Measurements from ENCODE around the gene IL13RA2.

Gene IL13RA2

GRCh38 chrX:115011428-115011827 lies 6.0 kb downstream of the IL13RA2 start:
- H3K9ac ChIP-seq (ENCODE audit: low read depth in 1 of 2, low read length in 2 of 2): no peak overlapping the region
- H3K27ac ChIP-seq (ENCODE audit: low read depth, low read length): no peak overlapping the region
- no peaks in the 10 kb centered on the region for H3K9me3 ChIP-seq (ENCODE audit: control insufficient read depth in 1 of 2, low read length in 2 of 2)
- H3K4me1 ChIP-seq (ENCODE audit: control insufficient read depth in 1 of 2, insufficient read depth in 2 of 2, low read length in 2 of 2): no peaks in the 10 kb centered on the region
- H3K27me3 ChIP-seq (ENCODE audit: control insufficient read depth in 1 of 2, insufficient read depth in 2 of 2, low read length in 2 of 2): no peaks in the 10 kb centered on the region
- H3K36me3 ChIP-seq (ENCODE audit: control insufficient read depth in 1 of 2, insufficient read depth in 2 of 2, low read length in 2 of 2): no peaks in the 10 kb centered on the region
- no peak overlapping the region for H3K4me3 ChIP-seq (ENCODE audit: low read depth in 1 of 2, low read length in 2 of 2)

GRCh38 chrX:114999906-115000305 lies 17.5 kb downstream of the IL13RA2 start:
- H3K4me3 ChIP-seq (ENCODE audit: low read depth in 1 of 2, low read length in 2 of 2): no peak overlapping the region
- H3K36me3 ChIP-seq (ENCODE audit: control insufficient read depth in 1 of 2, insufficient read depth in 2 of 2, low read length in 2 of 2): no peaks in the 10 kb centered on the region
- H3K9me3 ChIP-seq (ENCODE audit: control insufficient read depth in 1 of 2, low read length in 2 of 2): no peaks in the 10 kb centered on the region
- no peak overlapping the region for H3K27ac ChIP-seq (ENCODE audit: low read depth, low read length)
- no peaks in the 10 kb centered on the region for H3K27me3 ChIP-seq (ENCODE audit: control insufficient read depth in 1 of 2, insufficient read depth in 2 of 2, low read length in 2 of 2)
- no peak overlapping the region for H3K9ac ChIP-seq (ENCODE audit: low read depth in 1 of 2, low read length in 2 of 2)
- H3K4me1 ChIP-seq (ENCODE audit: control insufficient read depth in 1 of 2, insufficient read depth in 2 of 2, low read length in 2 of 2): no peaks in the 10 kb centered on the region

- Histone ChIP-seq H3K4me1 (ENCODE audit: control insufficient read depth in 1 of 2, insufficient read depth in 2 of 2, low read length in 2 of 2) (no peaks in the 10 kb centered on the region), H3K27ac (ENCODE audit: low read depth, low read length) (no peak overlapping the region), H3K36me3 (ENCODE audit: control insufficient read depth in 1 of 2, insufficient read depth in 2 of 2, low read length in 2 of 2) (no peaks in the 10 kb centered on the region), H3K27me3 (ENCODE audit: control insufficient read depth in 1 of 2, insufficient read depth in 2 of 2, low read length in 2 of 2) (no peaks in the 10 kb centered on the region), H3K9ac (ENCODE audit: low read depth in 1 of 2, low read length in 2 of 2) (no peak overlapping the region), H3K9me3 (ENCODE audit: control insufficient read depth in 1 of 2, low read length in 2 of 2) (no peaks in the 10 kb centered on the region), H3K4me3 (ENCODE audit: low read depth in 1 of 2, low read length in 2 of 2) (no peak overlapping the region)
Measured at GRCh38 chrX:114997779-114998178, 19.6 kb downstream of the IL13RA2 start.

- no peak overlapping the region for H3K27ac ChIP-seq (ENCODE audit: low read depth, low read length)
- H3K4me1 ChIP-seq (ENCODE audit: control insufficient read depth in 1 of 2, insufficient read depth in 2 of 2, low read length in 2 of 2): no peaks in the 10 kb centered on the region
- H3K27me3 ChIP-seq (ENCODE audit: control insufficient read depth in 1 of 2, insufficient read depth in 2 of 2, low read length in 2 of 2): no peaks in the 10 kb centered on the region
Measured at GRCh38 chrX:114985967-114986592, 31.3 kb downstream of the IL13RA2 start.

GRCh38 chrX:114976292-114976691 lies 41.1 kb downstream of the IL13RA2 start:
- H3K27ac ChIP-seq (ENCODE audit: low read depth, low read length): no peak overlapping the region
- H3K4me3 ChIP-seq (ENCODE audit: low read depth in 1 of 2, low read length in 2 of 2): no peak overlapping the region
- H3K4me1 ChIP-seq (ENCODE audit: control insufficient read depth in 1 of 2, insufficient read depth in 2 of 2, low read length in 2 of 2): no peaks in the 10 kb centered on the region
- H3K36me3 ChIP-seq (ENCODE audit: control insufficient read depth in 1 of 2, insufficient read depth in 2 of 2, low read length in 2 of 2): no peaks in the 10 kb centered on the region
- no peak overlapping the region for H3K9ac ChIP-seq (ENCODE audit: low read depth in 1 of 2, low read length in 2 of 2)
- H3K27me3 ChIP-seq (ENCODE audit: control insufficient read depth in 1 of 2, insufficient read depth in 2 of 2, low read length in 2 of 2): no peaks in the 10 kb centered on the region
- no peaks in the 10 kb centered on the region for H3K9me3 ChIP-seq (ENCODE audit: control insufficient read depth in 1 of 2, low read length in 2 of 2)

More at GRCh38 chrX:114985967-114986592, 31.3 kb downstream of the IL13RA2 start:
- Histone ChIP-seq H3K36me3 (ENCODE audit: control insufficient read depth in 1 of 2, insufficient read depth in 2 of 2, low read length in 2 of 2) (no peaks in the 10 kb centered on the region), H3K9me3 (ENCODE audit: control insufficient read depth in 1 of 2, low read length in 2 of 2) (no peaks in the 10 kb centered on the region), H3K4me3 (ENCODE audit: low read depth in 1 of 2, low read length in 2 of 2) (no peak overlapping the region), H3K9ac (ENCODE audit: low read depth in 1 of 2, low read length in 2 of 2) (no peak overlapping the region)

- no peak overlapping the region for H3K9ac ChIP-seq (ENCODE audit: low read depth in 1 of 2, low read length in 2 of 2)
- H3K27ac ChIP-seq (ENCODE audit: low read depth, low read length): no peak overlapping the region
- H3K27me3 ChIP-seq (ENCODE audit: control insufficient read depth in 1 of 2, insufficient read depth in 2 of 2, low read length in 2 of 2): no peaks in the 10 kb centered on the region
- H3K4me3 ChIP-seq (ENCODE audit: low read depth in 1 of 2, low read length in 2 of 2): no peak overlapping the region
- no peaks in the 10 kb centered on the region for H3K36me3 ChIP-seq (ENCODE audit: control insufficient read depth in 1 of 2, insufficient read depth in 2 of 2, low read length in 2 of 2)
- no peaks in the 10 kb centered on the region for H3K4me1 ChIP-seq (ENCODE audit: control insufficient read depth in 1 of 2, insufficient read depth in 2 of 2, low read length in 2 of 2)
- H3K9me3 ChIP-seq (ENCODE audit: control insufficient read depth in 1 of 2, low read length in 2 of 2): no peaks in the 10 kb centered on the region
Measured at GRCh38 chrX:114973013-114973412, 44.4 kb downstream of the IL13RA2 start.

- Histone ChIP-seq H3K4me1 (ENCODE audit: control insufficient read depth in 1 of 2, insufficient read depth in 2 of 2, low read length in 2 of 2) (no peaks in the 10 kb centered on the region), H3K9me3 (ENCODE audit: control insufficient read depth in 1 of 2, low read length in 2 of 2) (no peaks in the 10 kb centered on the region), H3K36me3 (ENCODE audit: control insufficient read depth in 1 of 2, insufficient read depth in 2 of 2, low read length in 2 of 2) (no peaks in the 10 kb centered on the region), H3K9ac (ENCODE audit: low read depth in 1 of 2, low read length in 2 of 2) (no peak overlapping the region), H3K27ac (ENCODE audit: low read depth, low read length) (no peak overlapping the region), H3K27me3 (ENCODE audit: control insufficient read depth in 1 of 2, insufficient read depth in 2 of 2, low read length in 2 of 2) (no peaks in the 10 kb centered on the region), H3K4me3 (ENCODE audit: low read depth in 1 of 2, low read length in 2 of 2) (no peak overlapping the region)
Measured at GRCh38 chrX:114970806-114971205, 46.6 kb downstream of the IL13RA2 start.

- Histone ChIP-seq H3K4me1 (ENCODE audit: control insufficient read depth in 1 of 2, insufficient read depth in 2 of 2, low read length in 2 of 2) (no peaks in the 10 kb centered on the region), H3K9me3 (ENCODE audit: control insufficient read depth in 1 of 2, low read length in 2 of 2) (no peaks in the 10 kb centered on the region), H3K36me3 (ENCODE audit: control insufficient read depth in 1 of 2, insufficient read depth in 2 of 2, low read length in 2 of 2) (no peaks in the 10 kb centered on the region), H3K27me3 (ENCODE audit: control insufficient read depth in 1 of 2, insufficient read depth in 2 of 2, low read length in 2 of 2) (no peaks in the 10 kb centered on the region), H3K27ac (ENCODE audit: low read depth, low read length) (no peak overlapping the region), H3K9ac (ENCODE audit: low read depth in 1 of 2, low read length in 2 of 2) (no peak overlapping the region), H3K4me3 (ENCODE audit: low read depth in 1 of 2, low read length in 2 of 2) (no peak overlapping the region)
Measured at GRCh38 chrX:114964374-114964773, 53.0 kb downstream of the IL13RA2 start.

GRCh38 chrX:114962209-114962608 lies 55.2 kb downstream of the IL13RA2 start:
- H3K36me3 ChIP-seq (ENCODE audit: control insufficient read depth in 1 of 2, insufficient read depth in 2 of 2, low read length in 2 of 2): no peaks in the 10 kb centered on the region
- no peaks in the 10 kb centered on the region for H3K9me3 ChIP-seq (ENCODE audit: control insufficient read depth in 1 of 2, low read length in 2 of 2)
- H3K27me3 ChIP-seq (ENCODE audit: control insufficient read depth in 1 of 2, insufficient read depth in 2 of 2, low read length in 2 of 2): no peaks in the 10 kb centered on the region
- no peak overlapping the region for H3K4me3 ChIP-seq (ENCODE audit: low read depth in 1 of 2, low read length in 2 of 2)
- no peak overlapping the region for H3K9ac ChIP-seq (ENCODE audit: low read depth in 1 of 2, low read length in 2 of 2)
- H3K27ac ChIP-seq (ENCODE audit: low read depth, low read length): no peak overlapping the region
- no peaks in the 10 kb centered on the region for H3K4me1 ChIP-seq (ENCODE audit: control insufficient read depth in 1 of 2, insufficient read depth in 2 of 2, low read length in 2 of 2)

- Histone ChIP-seq H3K27me3 (ENCODE audit: control insufficient read depth in 1 of 2, insufficient read depth in 2 of 2, low read length in 2 of 2) (no peaks in the 10 kb centered on the region), H3K4me3 (ENCODE audit: low read depth in 1 of 2, low read length in 2 of 2) (no peak overlapping the region), H3K36me3 (ENCODE audit: control insufficient read depth in 1 of 2, insufficient read depth in 2 of 2, low read length in 2 of 2) (no peaks in the 10 kb centered on the region), H3K27ac (ENCODE audit: low read depth, low read length) (no peak overlapping the region), H3K4me1 (ENCODE audit: control insufficient read depth in 1 of 2, insufficient read depth in 2 of 2, low read length in 2 of 2) (no peaks in the 10 kb centered on the region), H3K9me3 (ENCODE audit: control insufficient read depth in 1 of 2, low read length in 2 of 2) (no peaks in the 10 kb centered on the region), H3K9ac (ENCODE audit: low read depth in 1 of 2, low read length in 2 of 2) (no peak overlapping the region)
Measured at GRCh38 chrX:114959729-114960128, 57.7 kb downstream of the IL13RA2 start.
